ENCODE measurements around the gene SUMO4. TPM values are rescaled to one million over a fixed set of nuclear protein-coding genes. Genes with fewer than 3 reads are reported as not detected.

The SUMO4 gene
- total and polyA plus RNA-seq, 2 donors (not counting 1 experiment from before 2014, with no cell fraction given): 0.18 to 11.5 TPM

- TF ChIP-seq EZH2 (IDR thresholded peaks at IDR 0.05; ENCODE audit: borderline replicate concordance, insufficient read depth, low read depth, low read length, poor library complexity, severe bottlenecking): no peak
- no peak for TF ChIP-seq CTCF (IDR thresholded peaks at IDR 0.05)
- Histone ChIP-seq H3K79me2 (ENCODE audit: control insufficient read depth, insufficient read depth, low read length) (peaks cover 44% of the 10 kb centered on the region), H4K20me1 (ENCODE audit: control insufficient read depth, insufficient read depth, low read length, poor library complexity, severe bottlenecking) (peaks cover 7% of the 10 kb centered on the region), H3K4me3 (ENCODE audit: control extremely low read depth in 1 of 5, extremely low read depth in 1 of 5, insufficient read depth in 1 of 5, low read depth in 2 of 5, low read length in 4 of 5) (no peak overlapping the region), H3K4me1 (ENCODE audit: control insufficient read depth in 2 of 2, insufficient read depth in 2 of 2, low read length in 2 of 2) (no peaks in the 10 kb centered on the region), H3K9ac (ENCODE audit: low read length) (no peak overlapping the region), H3K27ac (ENCODE audit: low read length in 2 of 2) (no peak overlapping the region), H2AFZ (ENCODE audit: insufficient read depth, low read depth, low read length, poor library complexity, severe bottlenecking) (no peak overlapping the region), H3K4me2 (replicated peaks; ENCODE audit: low read depth, low read length, poor library complexity, severe bottlenecking) (no peak overlapping the region), H3K36me3 (replicated peaks in 1 of 2; ENCODE audit: control extremely low read depth in 1 of 2, control insufficient read depth in 1 of 2, extremely low read depth in 1 of 2, insufficient read depth in 2 of 2, low read length in 1 of 2) (peaks cover 7 to 8% of the 10 kb centered on the region in 2 experiments), H3K9me3 (ENCODE audit: control extremely low read depth in 1 of 3, control insufficient read depth in 2 of 3, insufficient read depth in 1 of 3, low read length in 2 of 3) (peaks cover 0 to 3% (median 3%) of the 10 kb centered on the region in 3 donors), H3K27me3 (replicated peaks in 1 of 4; ENCODE audit: control extremely low read depth in 1 of 4, control insufficient read depth in 3 of 4, insufficient read depth in 4 of 4, low read length in 3 of 4) (no peaks in the 10 kb centered on the region)
- ATAC-seq (ENCODE audit: low read depth) (no peak), DNase-seq (no peak)
- Mint-ChIP-seq H3K27ac (no peak overlapping the region), H3K27me3 (no peaks in the 10 kb centered on the region), H3K4me1 (peaks cover 14% of the 10 kb centered on the region), H3K4me3 (no peak overlapping the region), H3K9me3 (ENCODE audit: insufficient read depth) (peaks cover 5% of the 10 kb centered on the region)
- POLR2A ChIA-PET: interaction anchor here (0.8 kb wide), 1 partner anchor 40 kb away, joined by 5 read pairs; no protein-coding TSS in a partner anchor
- 60% methylated on average over 1 of the region's 1 CpG for WGBS (ENCODE audit: insufficient coverage)
- intact Hi-C loops (cut with micrococcal nuclease): loop anchor here (5.0 kb wide), 1 partner anchor 36 kb away; no protein-coding TSS in a partner anchor
- CTCF ChIA-PET: interaction anchor here (1.0 to 1.4 kb wide), 2 partner anchors 107 to 306 kb away, joined by 3 to 5 read pairs; no protein-coding TSS in a partner anchor
Measured at GRCh38 chr6:149387779-149388512, 12.1 kb upstream of the SUMO4 start.
